NB4 (cell line): ENCODE results near the gene DGKI.

Experiments used
- MYC ChIP-seq: IDR thresholded peaks from 2 replicates; pipeline ENCODE4 v1.6.1; 2011; ENCODE audit warnings: low read depth, low read length
- POLR2A ChIP-seq: IDR thresholded peaks from 2 replicates; pipeline ENCODE4 v1.6.1; 2011; ENCODE audit warnings: mild to moderate bottlenecking; ENCODE audit not compliant: insufficient read length; ENCODE audit errors: extremely low read depth
- TF ChIP-seq, protein P1 (sequence below): IDR thresholded peaks from one replicate; pipeline ENCODE4 v1.5.1; 2012; ENCODE audit warnings: low read depth, low read length
- TF ChIP-seq, protein P2 (sequence below): IDR thresholded peaks from 2 replicates; pipeline ENCODE4 v1.6.1; 2011; ENCODE audit warnings: low read depth, low read length

DNA sequence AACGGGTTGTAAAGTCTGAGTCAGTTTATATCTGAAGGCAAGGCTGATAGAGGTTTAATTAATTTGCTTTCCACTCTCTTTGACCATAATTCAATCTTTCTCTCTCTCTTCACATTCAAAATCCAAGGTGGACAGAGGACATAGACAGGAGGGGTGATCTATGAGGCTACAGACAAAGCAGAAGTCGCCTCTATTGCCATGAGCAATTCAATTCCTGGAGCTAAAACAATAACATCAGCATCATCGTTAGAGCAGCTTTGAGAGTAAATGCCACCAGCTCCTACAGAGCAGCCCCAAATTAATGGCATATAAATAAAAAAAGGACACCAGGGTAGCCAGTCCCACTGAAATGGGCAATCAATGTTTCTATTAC is 93.2 kb downstream of the DGKI start:
- TF ChIP-seq, protein P1, sequence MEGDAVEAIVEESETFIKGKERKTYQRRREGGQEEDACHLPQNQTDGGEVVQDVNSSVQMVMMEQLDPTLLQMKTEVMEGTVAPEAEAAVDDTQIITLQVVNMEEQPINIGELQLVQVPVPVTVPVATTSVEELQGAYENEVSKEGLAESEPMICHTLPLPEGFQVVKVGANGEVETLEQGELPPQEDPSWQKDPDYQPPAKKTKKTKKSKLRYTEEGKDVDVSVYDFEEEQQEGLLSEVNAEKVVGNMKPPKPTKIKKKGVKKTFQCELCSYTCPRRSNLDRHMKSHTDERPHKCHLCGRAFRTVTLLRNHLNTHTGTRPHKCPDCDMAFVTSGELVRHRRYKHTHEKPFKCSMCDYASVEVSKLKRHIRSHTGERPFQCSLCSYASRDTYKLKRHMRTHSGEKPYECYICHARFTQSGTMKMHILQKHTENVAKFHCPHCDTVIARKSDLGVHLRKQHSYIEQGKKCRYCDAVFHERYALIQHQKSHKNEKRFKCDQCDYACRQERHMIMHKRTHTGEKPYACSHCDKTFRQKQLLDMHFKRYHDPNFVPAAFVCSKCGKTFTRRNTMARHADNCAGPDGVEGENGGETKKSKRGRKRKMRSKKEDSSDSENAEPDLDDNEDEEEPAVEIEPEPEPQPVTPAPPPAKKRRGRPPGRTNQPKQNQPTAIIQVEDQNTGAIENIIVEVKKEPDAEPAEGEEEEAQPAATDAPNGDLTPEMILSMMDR = no peak
- TF ChIP-seq POLR2A = no peak
- TF ChIP-seq, protein P2, sequence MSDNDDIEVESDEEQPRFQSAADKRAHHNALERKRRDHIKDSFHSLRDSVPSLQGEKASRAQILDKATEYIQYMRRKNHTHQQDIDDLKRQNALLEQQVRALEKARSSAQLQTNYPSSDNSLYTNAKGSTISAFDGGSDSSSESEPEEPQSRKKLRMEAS = no peak
- TF ChIP-seq MYC = no peak
